OCI-LY3 (cell line): ENCODE data around the gene ZNF202.

Source experiments
- EZH2phosphoT487 ChIP-seq: fragments of 200-600 bp; shearing (Covaris generic); IDR thresholded peaks from 2 replicates; pipeline ENCODE4 v1.6.1; 2018; ENCODE audit warnings: antibody characterized with exemption, mixed run types, low read depth
- TF ChIP-seq, protein P1 (sequence below): fragments of 200-600, 300-600 bp; sonication (generic); IDR thresholded peaks from 2 replicates; pipeline ENCODE4 v1.5.1; 2014; ENCODE audit warnings: antibody characterized with exemption, low read length, low read depth

DNA sequence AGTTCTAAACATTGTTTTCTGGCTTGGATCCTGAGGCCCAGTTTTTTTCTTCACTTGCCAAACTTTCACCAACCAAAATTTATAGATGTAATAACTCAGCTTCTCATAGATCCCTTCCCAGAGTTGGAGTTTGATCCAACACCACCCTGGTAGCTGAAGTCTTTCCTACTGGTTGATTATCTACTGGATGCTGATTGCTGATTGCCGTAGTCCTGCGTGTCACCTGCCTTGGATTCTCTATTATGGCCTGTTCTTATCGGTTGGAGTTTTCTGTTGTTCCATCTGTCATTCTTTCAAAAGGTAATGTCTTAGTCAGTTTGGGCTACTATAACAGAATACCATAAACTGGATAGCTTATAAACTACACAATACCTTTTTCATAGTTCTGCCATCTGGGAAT lies 30.2 kb upstream of the ZNF202 start:
- TF ChIP-seq, protein P1, sequence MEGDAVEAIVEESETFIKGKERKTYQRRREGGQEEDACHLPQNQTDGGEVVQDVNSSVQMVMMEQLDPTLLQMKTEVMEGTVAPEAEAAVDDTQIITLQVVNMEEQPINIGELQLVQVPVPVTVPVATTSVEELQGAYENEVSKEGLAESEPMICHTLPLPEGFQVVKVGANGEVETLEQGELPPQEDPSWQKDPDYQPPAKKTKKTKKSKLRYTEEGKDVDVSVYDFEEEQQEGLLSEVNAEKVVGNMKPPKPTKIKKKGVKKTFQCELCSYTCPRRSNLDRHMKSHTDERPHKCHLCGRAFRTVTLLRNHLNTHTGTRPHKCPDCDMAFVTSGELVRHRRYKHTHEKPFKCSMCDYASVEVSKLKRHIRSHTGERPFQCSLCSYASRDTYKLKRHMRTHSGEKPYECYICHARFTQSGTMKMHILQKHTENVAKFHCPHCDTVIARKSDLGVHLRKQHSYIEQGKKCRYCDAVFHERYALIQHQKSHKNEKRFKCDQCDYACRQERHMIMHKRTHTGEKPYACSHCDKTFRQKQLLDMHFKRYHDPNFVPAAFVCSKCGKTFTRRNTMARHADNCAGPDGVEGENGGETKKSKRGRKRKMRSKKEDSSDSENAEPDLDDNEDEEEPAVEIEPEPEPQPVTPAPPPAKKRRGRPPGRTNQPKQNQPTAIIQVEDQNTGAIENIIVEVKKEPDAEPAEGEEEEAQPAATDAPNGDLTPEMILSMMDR: no peak
- no peak for TF ChIP-seq EZH2phosphoT487
